GM23338 (cell line): ENCODE data around the gene WNT9A. TPM values are rescaled to one million over a fixed set of nuclear protein-coding genes. Genes with fewer than 3 reads are reported as not detected.

Experiments
- ATAC-seq: fragments of 200-7000 bp; cut with Tn5 transposase; 3 replicates; pipeline ENCODE4 v1.9.1; 2020
- DNase-seq: peaks from one replicate; pipeline ENCODE4 v3.0.0-alpha.2; 2015; ENCODE audit warnings: low spot score
- H2AFZ ChIP-seq: fragments of 200-600 bp; sonication (generic); 2 replicates; pipeline ENCODE4 v1.8.0; 2016; ENCODE audit warnings: antibody characterized with exemption, mild to moderate bottlenecking, moderate library complexity
- H3F3A ChIP-seq: fragments of 200-600 bp; sonication (generic); replicated peaks from 2 replicates; pipeline ENCODE4 v1.8.0; 2017; ENCODE audit warnings: antibody characterized with exemption, mixed run types, low read depth
- H3K27ac ChIP-seq: fragments of 200-600 bp; sonication (generic); 2 replicates; pipeline ENCODE4 v1.6.1; 2016; ENCODE audit warnings: low read depth
- H3K27me3 ChIP-seq: fragments of 200-600 bp; sonication (generic); 2 replicates; pipeline ENCODE4 v1.8.0; 2016; ENCODE audit warnings: mild to moderate bottlenecking, mixed run types, moderate library complexity; ENCODE audit not compliant: insufficient read depth
- H3K36me3 ChIP-seq: fragments of 200-600 bp; sonication (generic); 2 replicates; pipeline ENCODE4 v1.8.0; 2016; ENCODE audit warnings: mild to moderate bottlenecking; ENCODE audit not compliant: insufficient read depth
- H3K4me1 ChIP-seq: fragments of 200-600 bp; sonication (generic); 2 replicates; pipeline ENCODE4 v1.8.0; 2016; ENCODE audit warnings: mild to moderate bottlenecking, moderate library complexity; ENCODE audit not compliant: insufficient read depth
- H3K4me2 ChIP-seq: fragments of 200-600 bp; sonication (generic); 2 replicates; pipeline ENCODE4 v1.7.1; 2017; ENCODE audit warnings: mixed run types
- H3K4me3 ChIP-seq: fragments of 200-600 bp; sonication (generic); 2 replicates; pipeline ENCODE4 v1.6.1; 2016; ENCODE audit warnings: mixed run types
- H3K79me2 ChIP-seq: fragments of 200-600 bp; sonication (generic); replicated peaks from 2 replicates; pipeline ENCODE4 v1.8.0; 2017; ENCODE audit warnings: mild to moderate bottlenecking; ENCODE audit not compliant: insufficient read depth
- H3K9me2 ChIP-seq: fragments of 200-600 bp; sonication (generic); 2 replicates; pipeline ENCODE4 v1.8.0; 2017; ENCODE audit not compliant: insufficient read depth
- H4K20me1 ChIP-seq: fragments of 200-600 bp; sonication (generic); replicated peaks from 2 replicates; pipeline ENCODE4 v1.8.0; 2017; ENCODE audit warnings: mild to moderate bottlenecking; ENCODE audit not compliant: insufficient read depth
- H3K27ac Mint-ChIP-seq: 2 replicates; pipeline ENCODE4 v1.8.0; 2020; ENCODE audit warnings: inconsistent platforms, mild to moderate bottlenecking, moderate library complexity, mixed read lengths
- H3K27me3 Mint-ChIP-seq: 3 replicates; pipeline ENCODE4 v1.8.0; 2022; ENCODE audit warnings: low read depth, mild to moderate bottlenecking, moderate library complexity, mixed read lengths, inconsistent platforms; ENCODE audit not compliant: insufficient read depth, poor library complexity
- H3K36me3 Mint-ChIP-seq: 3 replicates; pipeline ENCODE4 v1.8.0; 2021; ENCODE audit warnings: low read depth, mild to moderate bottlenecking, inconsistent platforms, moderate library complexity, mixed read lengths
- H3K4me1 Mint-ChIP-seq: 3 replicates; pipeline ENCODE4 v1.8.0; 2020; ENCODE audit warnings: mild to moderate bottlenecking, inconsistent platforms, mixed read lengths
- H3K4me3 Mint-ChIP-seq: 3 replicates; pipeline ENCODE4 v1.8.0; 2021; ENCODE audit warnings: moderate library complexity, mild to moderate bottlenecking, inconsistent platforms, mixed read lengths
- H3K9me3 Mint-ChIP-seq: 3 replicates; pipeline ENCODE4 v1.8.0; 2020; ENCODE audit warnings: moderate library complexity, mild to moderate bottlenecking, inconsistent platforms, mixed read lengths
- CREB1 ChIP-seq: fragments of 250-450 bp; sonication (Bioruptor Pico); IDR thresholded peaks from 2 replicates; pipeline ENCODE4 v1.5.0; 2020; ENCODE audit warnings: low read depth, mild to moderate bottlenecking, moderate library complexity
- CTCF ChIP-seq, 2 experiments: fragments of 200-600 bp in 1 of 2; sonication (generic) in 1 of 2; conservative IDR thresholded peaks; 2 replicates each; pipeline versions ENCODE4 v1.5.1 to v1.6.1; 2016 to 2017; ENCODE audit warnings: antibody characterized with exemption in 2 of 2, low read depth in 2 of 2, mild to moderate bottlenecking in 2 of 2, moderate library complexity in 1 of 2
- ETS1 ChIP-seq: IDR thresholded peaks from 2 replicates; pipeline ENCODE4 v1.6.1; 2016; ENCODE audit warnings: antibody characterized with exemption
- EZH2 ChIP-seq: fragments of 200-600 bp; sonication (generic); IDR thresholded peaks from one replicate; pipeline ENCODE4 v1.8.0; 2017; ENCODE audit warnings: antibody characterized with exemption, mild to moderate bottlenecking, low read depth; ENCODE audit not compliant: unreplicated experiment
- EZH2phosphoT487 ChIP-seq: fragments of 200-600 bp; sonication (generic); IDR thresholded peaks from one replicate; pipeline ENCODE4 v1.8.1; 2018; ENCODE audit warnings: antibody characterized with exemption; ENCODE audit not compliant: unreplicated experiment
- JUNB ChIP-seq: IDR thresholded peaks from one replicate; pipeline ENCODE4 v1.6.1; 2016; ENCODE audit warnings: antibody characterized with exemption; ENCODE audit not compliant: unreplicated experiment
- NANOG ChIP-seq: IDR thresholded peaks from 2 replicates; pipeline ENCODE4 v1.6.1; 2016; ENCODE audit warnings: antibody characterized with exemption, borderline replicate concordance
- POLR2AphosphoS5 ChIP-seq: IDR thresholded peaks from 2 replicates; pipeline ENCODE4 v1.6.1; 2016; ENCODE audit warnings: antibody characterized with exemption, low read depth
- REST ChIP-seq: IDR thresholded peaks from one replicate; pipeline ENCODE4 v1.6.1; 2018; ENCODE audit warnings: antibody characterized with exemption; ENCODE audit not compliant: unreplicated experiment
- STAT1 ChIP-seq: IDR thresholded peaks from one replicate; pipeline ENCODE4 v1.6.1; 2016; ENCODE audit warnings: antibody characterized with exemption; ENCODE audit not compliant: unreplicated experiment
- ZNF114 ChIP-seq: fragments of 250-450 bp; sonication (Bioruptor Pico); IDR thresholded peaks from 2 replicates; pipeline ENCODE4 v1.5.0; 2020; ENCODE audit warnings: mild to moderate bottlenecking, moderate library complexity
- ZNF331 ChIP-seq: fragments of 250-450 bp; sonication (Bioruptor Pico); IDR thresholded peaks from 2 replicates; pipeline ENCODE4 v1.5.0; 2020; ENCODE audit warnings: low read depth, mild to moderate bottlenecking, moderate library complexity
- polyA plus RNA-seq: library from polyadenylated mRNA; unstranded; fragments of >200 nt; fragmentation: Nextera tagmentation; extraction: Ambion mirVana; gene quantifications from 2 replicates; pipeline ENCODE4 v1.2.1, GENCODE V29; 2016
- total RNA-seq: library from RNA; depleted of rRNA; stranded (reverse); fragments of >200 nt; shearing (Covaris generic); gene quantifications from 2 replicates; pipeline ENCODE4 v1.2.3, GENCODE V29; 2014
- TF ChIP-seq, protein P1 (sequence below): fragments of 250-450 bp; sonication (Bioruptor Pico); IDR thresholded peaks from 2 replicates; pipeline ENCODE4 v1.5.0; 2020; ENCODE audit warnings: mild to moderate bottlenecking, moderate library complexity

The WNT9A gene
- total and polyA plus RNA-seq, 2 experiments from 2014 or later = 0.06 to 2.0 TPM

DNA sequence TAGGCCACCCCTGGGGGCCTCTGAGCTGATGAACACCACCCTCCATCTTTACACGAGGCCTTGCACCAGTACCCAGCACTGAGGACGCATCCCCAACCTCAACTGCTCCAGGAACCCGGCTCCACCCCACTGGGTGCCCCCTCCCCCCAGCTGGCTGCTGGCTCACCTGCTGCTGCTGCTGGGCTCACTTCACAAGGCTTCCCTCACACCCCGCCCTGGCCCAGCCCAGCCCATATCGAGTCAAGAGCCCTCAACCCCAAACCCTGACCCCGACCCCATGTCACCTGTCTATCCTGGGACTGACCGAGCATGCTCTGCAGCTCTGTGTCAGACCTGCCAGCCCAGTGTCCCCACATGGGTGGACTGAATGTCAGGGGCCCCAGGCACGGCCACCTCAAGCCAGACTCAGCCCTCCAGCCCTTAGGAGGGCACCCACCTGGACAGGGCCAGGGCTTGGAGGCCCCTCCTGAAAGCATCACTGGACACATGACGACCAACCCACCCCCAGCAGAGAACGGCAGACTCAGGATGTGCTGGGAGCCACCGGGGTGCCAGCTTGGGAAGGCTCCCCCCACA, 21.4 kb downstream of the WNT9A start:
- Mint-ChIP-seq H3K4me3 (no peak overlapping the region), H3K27me3 (peaks cover 4% of the 10 kb centered on the region), H3K36me3 (no peaks in the 10 kb centered on the region), H3K9me3 (no peaks in the 10 kb centered on the region), H3K4me1 (peaks cover 6% of the 10 kb centered on the region; the same call in 2 of the 3 replicates), H3K27ac (no peak overlapping the region)
- Histone ChIP-seq H2AFZ (no peak overlapping the region), H3K4me3 (no peak overlapping the region), H3K27ac (no peak overlapping the region), H4K20me1 (no peaks in the 10 kb centered on the region), H3F3A (no peaks in the 10 kb centered on the region), H3K9me2 (no peaks in the 10 kb centered on the region), H3K27me3 (no peaks in the 10 kb centered on the region), H3K79me2 (no peaks in the 10 kb centered on the region), H3K4me2 (no peak overlapping the region), H3K36me3 (no peaks in the 10 kb centered on the region), H3K4me1 (no peaks in the 10 kb centered on the region)
- TF ChIP-seq POLR2AphosphoS5 (no peak), NANOG (no peak), STAT1 (no peak), CTCF (conservative IDR thresholded peaks at IDR 0.05; ENCODE audit: low read depth in 2 of 2) (no peak), CREB1 (no peak), EZH2phosphoT487 (no peak), ZNF114 (no peak), ETS1 (no peak), EZH2 (no peak), REST (no peak), JUNB (no peak), ZNF331 (CRISPR knock-in tag) (no peak)
- TF ChIP-seq, protein P1, sequence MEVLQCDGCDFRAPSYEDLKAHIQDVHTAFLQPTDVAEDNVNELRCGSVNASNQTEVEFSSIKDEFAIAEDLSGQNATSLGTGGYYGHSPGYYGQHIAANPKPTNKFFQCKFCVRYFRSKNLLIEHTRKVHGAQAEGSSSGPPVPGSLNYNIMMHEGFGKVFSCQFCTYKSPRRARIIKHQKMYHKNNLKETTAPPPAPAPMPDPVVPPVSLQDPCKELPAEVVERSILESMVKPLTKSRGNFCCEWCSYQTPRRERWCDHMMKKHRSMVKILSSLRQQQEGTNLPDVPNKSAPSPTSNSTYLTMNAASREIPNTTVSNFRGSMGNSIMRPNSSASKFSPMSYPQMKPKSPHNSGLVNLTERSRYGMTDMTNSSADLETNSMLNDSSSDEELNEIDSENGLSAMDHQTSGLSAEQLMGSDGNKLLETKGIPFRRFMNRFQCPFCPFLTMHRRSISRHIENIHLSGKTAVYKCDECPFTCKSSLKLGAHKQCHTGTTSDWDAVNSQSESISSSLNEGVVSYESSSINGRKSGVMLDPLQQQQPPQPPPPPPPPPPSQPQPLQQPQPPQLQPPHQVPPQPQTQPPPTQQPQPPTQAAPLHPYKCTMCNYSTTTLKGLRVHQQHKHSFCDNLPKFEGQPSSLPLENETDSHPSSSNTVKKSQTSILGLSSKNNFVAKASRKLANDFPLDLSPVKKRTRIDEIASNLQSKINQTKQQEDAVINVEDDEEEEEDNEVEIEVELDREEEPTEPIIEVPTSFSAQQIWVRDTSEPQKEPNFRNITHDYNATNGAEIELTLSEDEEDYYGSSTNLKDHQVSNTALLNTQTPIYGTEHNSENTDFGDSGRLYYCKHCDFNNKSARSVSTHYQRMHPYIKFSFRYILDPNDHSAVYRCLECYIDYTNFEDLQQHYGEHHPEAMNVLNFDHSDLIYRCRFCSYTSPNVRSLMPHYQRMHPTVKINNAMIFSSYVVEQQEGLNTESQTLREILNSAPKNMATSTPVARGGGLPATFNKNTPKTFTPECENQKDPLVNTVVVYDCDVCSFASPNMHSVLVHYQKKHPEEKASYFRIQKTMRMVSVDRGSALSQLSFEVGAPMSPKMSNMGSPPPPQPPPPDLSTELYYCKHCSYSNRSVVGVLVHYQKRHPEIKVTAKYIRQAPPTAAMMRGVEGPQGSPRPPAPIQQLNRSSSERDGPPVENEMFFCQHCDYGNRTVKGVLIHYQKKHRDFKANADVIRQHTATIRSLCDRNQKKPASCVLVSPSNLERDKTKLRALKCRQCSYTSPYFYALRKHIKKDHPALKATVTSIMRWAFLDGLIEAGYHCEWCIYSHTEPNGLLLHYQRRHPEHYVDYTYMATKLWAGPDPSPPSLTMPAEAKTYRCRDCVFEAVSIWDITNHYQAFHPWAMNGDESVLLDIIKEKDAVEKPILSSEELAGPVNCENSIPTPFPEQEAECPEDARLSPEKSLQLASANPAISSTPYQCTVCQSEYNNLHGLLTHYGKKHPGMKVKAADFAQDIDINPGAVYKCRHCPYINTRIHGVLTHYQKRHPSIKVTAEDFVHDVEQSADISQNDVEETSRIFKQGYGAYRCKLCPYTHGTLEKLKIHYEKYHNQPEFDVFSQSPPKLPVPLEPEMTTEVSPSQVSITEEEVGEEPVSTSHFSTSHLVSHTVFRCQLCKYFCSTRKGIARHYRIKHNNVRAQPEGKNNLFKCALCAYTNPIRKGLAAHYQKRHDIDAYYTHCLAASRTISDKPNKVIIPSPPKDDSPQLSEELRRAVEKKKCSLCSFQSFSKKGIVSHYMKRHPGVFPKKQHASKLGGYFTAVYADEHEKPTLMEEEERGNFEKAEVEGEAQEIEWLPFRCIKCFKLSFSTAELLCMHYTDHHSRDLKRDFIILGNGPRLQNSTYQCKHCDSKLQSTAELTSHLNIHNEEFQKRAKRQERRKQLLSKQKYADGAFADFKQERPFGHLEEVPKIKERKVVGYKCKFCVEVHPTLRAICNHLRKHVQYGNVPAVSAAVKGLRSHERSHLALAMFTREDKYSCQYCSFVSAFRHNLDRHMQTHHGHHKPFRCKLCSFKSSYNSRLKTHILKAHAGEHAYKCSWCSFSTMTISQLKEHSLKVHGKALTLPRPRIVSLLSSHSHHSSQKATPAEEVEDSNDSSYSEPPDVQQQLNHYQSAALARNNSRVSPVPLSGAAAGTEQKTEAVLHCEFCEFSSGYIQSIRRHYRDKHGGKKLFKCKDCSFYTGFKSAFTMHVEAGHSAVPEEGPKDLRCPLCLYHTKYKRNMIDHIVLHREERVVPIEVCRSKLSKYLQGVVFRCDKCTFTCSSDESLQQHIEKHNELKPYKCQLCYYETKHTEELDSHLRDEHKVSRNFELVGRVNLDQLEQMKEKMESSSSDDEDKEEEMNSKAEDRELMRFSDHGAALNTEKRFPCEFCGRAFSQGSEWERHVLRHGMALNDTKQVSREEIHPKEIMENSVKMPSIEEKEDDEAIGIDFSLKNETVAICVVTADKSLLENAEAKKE = no peak
- no peak for ATAC-seq
- DNase-seq = no peak
